OCI-LY1 (cell line): ENCODE data around the gene ATN1.

ENCODE experiments used
- H2AFZ ChIP-seq: fragments of 200-600 bp; sonication (generic), shearing (Covaris generic); 2 replicates; pipeline ENCODE4 v1.6.0; 2014; ENCODE audit warnings: antibody characterized with exemption, mild to moderate bottlenecking, low read length
- H3F3A ChIP-seq: fragments of 200-600 bp; sonication (generic), shearing (Covaris generic); 2 replicates; pipeline ENCODE4 v1.6.0; 2014; ENCODE audit warnings: mild to moderate bottlenecking, antibody characterized with exemption, low read length, moderate library complexity; ENCODE audit not compliant: insufficient read depth
- H3K27ac ChIP-seq: fragments of 200-600 bp; sonication (generic); 2 replicates; pipeline ENCODE4 v1.5.1; 2014; ENCODE audit warnings: low read length, mixed run types, mild to moderate bottlenecking, low read depth; ENCODE audit not compliant: poor library complexity, severe bottlenecking
- H3K27me3 ChIP-seq: fragments of 200-600 bp; sonication (generic); 2 replicates; pipeline ENCODE4 v1.6.0; 2014; ENCODE audit warnings: antibody characterized with exemption, mild to moderate bottlenecking, low read length, moderate library complexity; ENCODE audit not compliant: insufficient read depth
- H3K36me3 ChIP-seq: fragments of 200-600 bp; sonication (generic); 2 replicates; pipeline ENCODE4 v1.6.1; 2014; ENCODE audit warnings: mild to moderate bottlenecking, antibody characterized with exemption, low read length, moderate library complexity, mixed read lengths; ENCODE audit not compliant: insufficient read depth
- H3K4me1 ChIP-seq: fragments of 200-600 bp; sonication (generic); 2 replicates; pipeline ENCODE4 v1.5.1; 2014; ENCODE audit warnings: mild to moderate bottlenecking, low read length, moderate library complexity; ENCODE audit not compliant: insufficient read depth, severe bottlenecking
- H3K4me2 ChIP-seq: fragments of 200-600 bp; sonication (generic), shearing (Covaris generic); 2 replicates; pipeline ENCODE4 v1.6.1; 2014; ENCODE audit warnings: low read length
- H3K4me3 ChIP-seq: fragments of 200-600 bp; sonication (generic); 2 replicates; pipeline ENCODE4 v1.5.1; 2014; ENCODE audit warnings: low read length, low read depth, mild to moderate bottlenecking, mixed read lengths; ENCODE audit not compliant: poor library complexity, severe bottlenecking
- H3K79me2 ChIP-seq: fragments of 200-600 bp; shearing (Covaris generic); 2 replicates; pipeline ENCODE4 v1.6.1; 2016; ENCODE audit warnings: mixed run types, low read length, mixed read lengths; ENCODE audit not compliant: insufficient read depth
- H3K9ac ChIP-seq: fragments of 200-600 bp; sonication (generic), shearing (Covaris generic); 2 replicates; pipeline ENCODE4 v1.6.1; 2014; ENCODE audit warnings: mild to moderate bottlenecking, low read length, mixed read lengths
- H3K9me2 ChIP-seq: fragments of 200-600 bp; sonication (generic), shearing (Covaris generic); 2 replicates; pipeline ENCODE4 v1.6.1; 2014; ENCODE audit warnings: low read depth, mild to moderate bottlenecking, low read length, mixed read lengths
- H3K9me3 ChIP-seq: fragments of 200-600 bp; shearing (Covaris generic); 2 replicates; pipeline ENCODE4 v1.6.1; 2014; ENCODE audit warnings: low read length, mixed read lengths
- H4K20me1 ChIP-seq: fragments of 200-600 bp; sonication (generic), shearing (Covaris generic); 2 replicates; pipeline ENCODE4 v1.6.0; 2016; ENCODE audit warnings: mild to moderate bottlenecking, low read length; ENCODE audit not compliant: insufficient read depth
- EZH2 ChIP-seq: fragments of 200-600 bp; sonication (generic), shearing (Covaris generic); IDR thresholded peaks from 2 replicates; pipeline ENCODE4 v1.8.0; 2017; ENCODE audit warnings: borderline replicate concordance, mixed run types, mild to moderate bottlenecking, antibody characterized with exemption, low read length, moderate library complexity, mixed read lengths
- TF ChIP-seq, protein P1 (sequence below): fragments of 200-600 bp; sonication (generic), shearing (Covaris generic); IDR thresholded peaks from 2 replicates; pipeline ENCODE4 v1.5.1; 2017; ENCODE audit warnings: mild to moderate bottlenecking, antibody characterized with exemption, low read length, moderate library complexity, mixed read lengths

The ATN1 gene

DNA sequence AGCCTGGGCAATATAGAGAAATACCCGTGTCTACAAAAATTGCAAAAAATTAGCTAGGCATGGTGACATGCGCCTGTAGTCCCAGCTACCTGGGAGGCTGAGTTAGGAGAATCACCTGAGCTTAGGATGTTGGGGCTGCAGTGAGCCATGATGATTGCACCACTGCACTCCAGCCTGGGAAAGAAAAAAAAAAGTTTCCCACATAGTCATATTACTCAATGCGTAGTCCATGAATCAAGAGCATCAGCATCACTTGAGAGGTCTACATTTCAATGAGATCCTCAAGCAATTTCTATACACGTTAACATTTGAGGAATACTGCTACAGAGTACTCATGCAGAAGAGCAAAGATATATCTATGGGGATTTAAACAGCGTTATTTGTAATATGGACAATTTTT is 28.3 kb upstream of the ATN1 start:
- H4K20me1 ChIP-seq = no peaks in the 10 kb centered on the region
- H3K36me3 ChIP-seq = no peaks in the 10 kb centered on the region
- no peak for TF ChIP-seq EZH2
- TF ChIP-seq, protein P1, sequence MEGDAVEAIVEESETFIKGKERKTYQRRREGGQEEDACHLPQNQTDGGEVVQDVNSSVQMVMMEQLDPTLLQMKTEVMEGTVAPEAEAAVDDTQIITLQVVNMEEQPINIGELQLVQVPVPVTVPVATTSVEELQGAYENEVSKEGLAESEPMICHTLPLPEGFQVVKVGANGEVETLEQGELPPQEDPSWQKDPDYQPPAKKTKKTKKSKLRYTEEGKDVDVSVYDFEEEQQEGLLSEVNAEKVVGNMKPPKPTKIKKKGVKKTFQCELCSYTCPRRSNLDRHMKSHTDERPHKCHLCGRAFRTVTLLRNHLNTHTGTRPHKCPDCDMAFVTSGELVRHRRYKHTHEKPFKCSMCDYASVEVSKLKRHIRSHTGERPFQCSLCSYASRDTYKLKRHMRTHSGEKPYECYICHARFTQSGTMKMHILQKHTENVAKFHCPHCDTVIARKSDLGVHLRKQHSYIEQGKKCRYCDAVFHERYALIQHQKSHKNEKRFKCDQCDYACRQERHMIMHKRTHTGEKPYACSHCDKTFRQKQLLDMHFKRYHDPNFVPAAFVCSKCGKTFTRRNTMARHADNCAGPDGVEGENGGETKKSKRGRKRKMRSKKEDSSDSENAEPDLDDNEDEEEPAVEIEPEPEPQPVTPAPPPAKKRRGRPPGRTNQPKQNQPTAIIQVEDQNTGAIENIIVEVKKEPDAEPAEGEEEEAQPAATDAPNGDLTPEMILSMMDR = no peak
- no peaks in the 10 kb centered on the region for H3K79me2 ChIP-seq
- H3K4me1 ChIP-seq = peaks cover 16% of the 10 kb centered on the region
- no peak overlapping the region for H3K9ac ChIP-seq
- no peaks in the 10 kb centered on the region for H3F3A ChIP-seq
- H2AFZ ChIP-seq = no peak overlapping the region
- no peak overlapping the region for H3K27ac ChIP-seq
- H3K4me3 ChIP-seq = no peak overlapping the region
- H3K27me3 ChIP-seq = no peaks in the 10 kb centered on the region
- no peaks in the 10 kb centered on the region for H3K9me2 ChIP-seq
- H3K9me3 ChIP-seq = no peaks in the 10 kb centered on the region
- H3K4me2 ChIP-seq = no peak overlapping the region

DNA sequence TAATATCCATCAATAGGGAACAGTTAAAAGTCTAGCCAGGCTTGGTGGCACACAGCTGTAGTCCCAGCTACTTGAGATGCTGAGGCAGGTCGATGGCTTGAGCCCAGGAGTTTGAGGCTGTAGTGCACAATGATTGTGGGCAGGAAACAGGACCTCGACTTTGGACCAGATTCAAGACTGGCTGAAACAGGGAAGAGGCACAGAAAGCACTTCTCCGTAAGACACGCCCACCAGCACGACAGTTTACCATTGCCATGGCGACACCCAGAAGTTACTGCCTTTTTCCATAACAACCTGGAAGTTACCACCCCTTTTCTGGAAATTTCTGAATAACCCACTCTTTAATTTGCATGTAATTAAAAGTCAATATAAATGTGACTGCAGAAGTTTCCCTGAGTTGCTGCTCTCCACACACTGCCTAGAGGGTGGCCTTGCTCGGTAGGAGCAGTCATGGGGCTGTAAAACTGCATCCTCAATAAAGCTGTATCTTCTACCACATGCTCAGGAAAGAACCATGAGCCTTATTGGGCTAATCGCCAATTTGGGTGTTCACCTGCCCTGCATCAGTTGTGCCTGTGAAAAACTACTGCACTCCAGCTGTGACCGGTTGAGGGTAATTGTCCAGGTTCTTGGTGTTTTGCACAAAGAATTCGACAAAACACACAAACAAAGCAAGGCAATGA is 27.8 kb upstream of the ATN1 start:
- Histone ChIP-seq H3F3A (no peaks in the 10 kb centered on the region), H3K9ac (no peak overlapping the region), H2AFZ (no peak overlapping the region), H4K20me1 (no peaks in the 10 kb centered on the region), H3K79me2 (no peaks in the 10 kb centered on the region), H3K27ac (no peak overlapping the region), H3K4me2 (no peak overlapping the region), H3K27me3 (no peaks in the 10 kb centered on the region), H3K36me3 (no peaks in the 10 kb centered on the region), H3K4me3 (no peak overlapping the region), H3K9me3 (no peaks in the 10 kb centered on the region), H3K4me1 (peaks cover 18% of the 10 kb centered on the region), H3K9me2 (no peaks in the 10 kb centered on the region)
- no peak for TF ChIP-seq EZH2
- TF ChIP-seq, protein P1 = no peak

DNA sequence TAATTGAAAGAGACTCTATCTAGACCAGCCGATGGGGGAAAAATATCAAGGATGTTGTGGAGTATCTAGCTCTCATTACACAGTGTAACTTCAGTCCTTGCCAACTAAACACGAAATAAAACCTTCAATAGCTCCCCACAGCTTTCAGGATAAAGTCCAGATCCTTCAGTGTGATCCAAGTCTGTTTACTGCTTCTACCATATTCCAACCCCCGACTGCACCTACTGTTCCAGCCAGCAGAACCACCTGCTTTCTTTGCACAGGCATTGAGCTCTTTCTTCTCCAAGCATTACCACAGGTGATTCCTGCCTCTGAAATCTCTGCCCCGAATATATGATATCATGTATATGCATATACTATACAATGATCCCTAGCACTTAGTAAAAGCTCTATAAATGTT is 25.3 kb upstream of the ATN1 start:
- Histone ChIP-seq H3K4me1 (peaks cover 24% of the 10 kb centered on the region), H2AFZ (no peak overlapping the region), H3F3A (no peaks in the 10 kb centered on the region), H3K27me3 (no peaks in the 10 kb centered on the region), H3K9me2 (no peaks in the 10 kb centered on the region), H3K79me2 (no peaks in the 10 kb centered on the region), H3K4me2 (no peak overlapping the region), H3K9me3 (no peaks in the 10 kb centered on the region), H3K27ac (no peak overlapping the region), H3K9ac (no peak overlapping the region), H4K20me1 (no peaks in the 10 kb centered on the region), H3K4me3 (no peak overlapping the region), H3K36me3 (no peaks in the 10 kb centered on the region)
- TF ChIP-seq EZH2 = no peak
- TF ChIP-seq, protein P1 = no peak
